Mucosa of descending colon (tissue), 3 donors: ENCODE measurements around the gene ADAMTS17. TPM values are rescaled to one million over a fixed set of nuclear protein-coding genes. Genes with fewer than 3 reads are reported as not detected.

Experiments
- ATAC-seq: fragments of 200-7000 bp; cut with Tn5 transposase; one replicate; pipeline ENCODE4 v1.9.1; 2020; ENCODE audit warnings: mild to moderate bottlenecking, moderate library complexity
- DNase-seq, 3 donors: peaks; one replicate each; pipeline ENCODE4 v3.0.0-alpha.2; 2020
- H3K36me3 ChIP-seq: fragments of 200-600 bp; one replicate; pipeline ENCODE4 v1.8.0; 2021; ENCODE audit warnings: low read depth, mild to moderate bottlenecking
- H3K4me1 ChIP-seq: fragments of 200-600 bp; one replicate; pipeline ENCODE4 v1.8.0; 2021; ENCODE audit warnings: low read depth, mild to moderate bottlenecking
- H3K4me3 ChIP-seq: fragments of 200-600 bp; one replicate; pipeline ENCODE4 v1.8.0; 2021; ENCODE audit warnings: mild to moderate bottlenecking
- H3K9me3 ChIP-seq: fragments of 200-600 bp; one replicate; pipeline ENCODE4 v1.8.0; 2021; ENCODE audit warnings: mild to moderate bottlenecking
- CTCF ChIP-seq: fragments of 200-600 bp; IDR thresholded peaks from one replicate; pipeline ENCODE4 v1.8.0; 2022; ENCODE audit warnings: antibody characterized with exemption, mild to moderate bottlenecking
- intact Hi-C, 2 donors: fragments of 100-400 bp; cut with DNase I in 1 of 2; cut with micrococcal nuclease in 1 of 2; formaldehyde crosslinking; loops; one replicate each; pipeline versions ENCODE4 v1.11.0 to v1.11.1; 2022; cut with DNase I, micrococcal nuclease
- total RNA-seq, 3 donors: library from RNA; stranded (reverse); fragmentation: NEBNext Ultra II Directional in 2 of 3; extraction: Animal tissue kit (Norgen Biotek cat#: 25700) in 2 of 3; gene quantifications; one replicate each; pipeline versions ENCODE4 v1.2.1 to v1.2.4, GENCODE V29; 2021 to 2023
- donor health status: DM: no; HTN: no; CAD: no; lungs with moderate emphysema.
- donor health status: DM: no; HTN: no; CAD: no.
- donor health status: DM: no; HTN: yes; CAD: no.

ADAMTS17 gene
- total RNA-seq, 3 donors from 2014 or later, result 5.2 to 13.8 (median 6.3) TPM

- H3K4me3 ChIP-seq, result no peak overlapping the region
- no peaks in the 10 kb centered on the region for H3K9me3 ChIP-seq
- DNase-seq (no peak), ATAC-seq (no peak)
- intact Hi-C loops, result no loop called here
- peaks cover 11% of the 10 kb centered on the region for H3K4me1 ChIP-seq
- H3K36me3 ChIP-seq, result no peaks in the 10 kb centered on the region
- TF ChIP-seq CTCF, result no peak
These were observed 126.5 kb downstream of the ADAMTS17 start for GRCh38 chr15:100215031-100215842.

GRCh38 chr15:100211855-100212850 is 129.6 kb downstream of the ADAMTS17 start:
- ATAC-seq (peak; percentile 99), DNase-seq (peak in 2 of 3 donors; percentile 71 to 85)
- intact Hi-C loops, result no loop called here
- Histone ChIP-seq H3K36me3 (no peaks in the 10 kb centered on the region), H3K9me3 (no peaks in the 10 kb centered on the region), H3K4me3 (no peak overlapping the region), H3K4me1 (peaks cover 11% of the 10 kb centered on the region)
- no peak for TF ChIP-seq CTCF

GRCh38 chr15:100210338-100210737 is 131.4 kb downstream of the ADAMTS17 start:
- Histone ChIP-seq H3K36me3 (no peaks in the 10 kb centered on the region), H3K4me1 (peaks cover 18% of the 10 kb centered on the region), H3K9me3 (no peaks in the 10 kb centered on the region), H3K4me3 (no peak overlapping the region)
- TF ChIP-seq CTCF, result no peak
- intact Hi-C loops, result no loop called here
- no peak for DNase-seq
- ATAC-seq, result no peak

GRCh38 chr15:100208921-100209603 is 132.7 kb downstream of the ADAMTS17 start:
- intact Hi-C loops, result no loop called here
- Histone ChIP-seq H3K4me1 (peaks cover 18% of the 10 kb centered on the region), H3K9me3 (no peaks in the 10 kb centered on the region), H3K4me3 (no peak overlapping the region), H3K36me3 (no peaks in the 10 kb centered on the region)
- DNase-seq (no peak), ATAC-seq (no peak)
- no peak for TF ChIP-seq CTCF

GRCh38 chr15:100207053-100207452 is 134.7 kb downstream of the ADAMTS17 start:
- intact Hi-C loops, result no loop called here
- peak in 1 of 3 donors; percentile 23 for DNase-seq
- H3K36me3 ChIP-seq, result no peaks in the 10 kb centered on the region
- peaks cover 19% of the 10 kb centered on the region for H3K4me1 ChIP-seq
- ATAC-seq, result no peak
- no peak overlapping the region for H3K4me3 ChIP-seq
- no peaks in the 10 kb centered on the region for H3K9me3 ChIP-seq
- no peak for TF ChIP-seq CTCF
